Activated naive CD4-positive, alpha-beta T cell treated with anti-CD3 and anti-CD28 coated beads, Interleukin-2, amount 10 ng/mL, durations not matched to agents 7 days and 5 days (primary cell): Measurements from ENCODE around the gene TOM1.
"Not testable (repeated sequence)": the region's sequence is repeated elsewhere in the genome, so short reads cannot be mapped to it uniquely, and the experiment has no call there.

ENCODE experiments used
- CTCF ChIA-PET: fragments of 350-600 bp; sonication (Branson Sonifier 250); formaldehyde crosslinking; loops from one replicate; lab custom pipeline; 2021; ENCODE audit warnings: antibody characterized with exemption; lab: Charles Lee
- DNase-seq: peaks from one replicate; pipeline ENCODE4 v3.0.0-alpha.2; 2020
- H3K27ac Mint-ChIP-seq: one replicate; pipeline ENCODE4 v1.8.0; 2021; ENCODE audit warnings: mild to moderate bottlenecking, moderate library complexity, mixed read lengths
- H3K27me3 Mint-ChIP-seq: one replicate; pipeline ENCODE4 v1.8.0; 2021; ENCODE audit warnings: mild to moderate bottlenecking, mixed read lengths
- H3K36me3 Mint-ChIP-seq: one replicate; pipeline ENCODE4 v1.8.0; 2021; ENCODE audit warnings: mixed read lengths
- H3K4me1 Mint-ChIP-seq: one replicate; pipeline ENCODE4 v1.8.0; 2021; ENCODE audit warnings: mixed read lengths
- H3K4me3 Mint-ChIP-seq: one replicate; pipeline ENCODE4 v1.8.0; 2021; ENCODE audit warnings: mild to moderate bottlenecking, moderate library complexity, mixed read lengths
- H3K9me3 Mint-ChIP-seq: one replicate; pipeline ENCODE4 v1.8.0; 2021; ENCODE audit warnings: mixed read lengths

Gene TOM1

GRCh38 chr22:35386670-35387288, 87.1 kb downstream of the TOM1 start:
- Mint-ChIP-seq H3K27me3 (peaks cover 73% of the 10 kb centered on the region), H3K4me3 (no peak overlapping the region), H3K27ac (no peak overlapping the region), H3K36me3 (no peaks in the 10 kb centered on the region), H3K9me3 (no peaks in the 10 kb centered on the region), H3K4me1 (no peaks in the 10 kb centered on the region)
- CTCF ChIA-PET = no interaction called here
- DNase-seq = no peak

GRCh38 chr22:35390933-35391332, 91.2 kb downstream of the TOM1 start:
- no peak overlapping the region for H3K4me3 Mint-ChIP-seq
- H3K27ac Mint-ChIP-seq = no peak overlapping the region
- H3K9me3 Mint-ChIP-seq = no peaks in the 10 kb centered on the region
- no peaks in the 10 kb centered on the region for H3K36me3 Mint-ChIP-seq
- no peak for DNase-seq
- CTCF ChIA-PET = no interaction called here
- peaks cover 48% of the 10 kb centered on the region for H3K27me3 Mint-ChIP-seq
- no peaks in the 10 kb centered on the region for H3K4me1 Mint-ChIP-seq

- Mint-ChIP-seq H3K4me3 (no peak overlapping the region), H3K27ac (no peak overlapping the region), H3K27me3 (peaks cover 37% of the 10 kb centered on the region)
These were observed 92.7 kb downstream of the TOM1 start for GRCh38 chr22:35392357-35392756.

DNA sequence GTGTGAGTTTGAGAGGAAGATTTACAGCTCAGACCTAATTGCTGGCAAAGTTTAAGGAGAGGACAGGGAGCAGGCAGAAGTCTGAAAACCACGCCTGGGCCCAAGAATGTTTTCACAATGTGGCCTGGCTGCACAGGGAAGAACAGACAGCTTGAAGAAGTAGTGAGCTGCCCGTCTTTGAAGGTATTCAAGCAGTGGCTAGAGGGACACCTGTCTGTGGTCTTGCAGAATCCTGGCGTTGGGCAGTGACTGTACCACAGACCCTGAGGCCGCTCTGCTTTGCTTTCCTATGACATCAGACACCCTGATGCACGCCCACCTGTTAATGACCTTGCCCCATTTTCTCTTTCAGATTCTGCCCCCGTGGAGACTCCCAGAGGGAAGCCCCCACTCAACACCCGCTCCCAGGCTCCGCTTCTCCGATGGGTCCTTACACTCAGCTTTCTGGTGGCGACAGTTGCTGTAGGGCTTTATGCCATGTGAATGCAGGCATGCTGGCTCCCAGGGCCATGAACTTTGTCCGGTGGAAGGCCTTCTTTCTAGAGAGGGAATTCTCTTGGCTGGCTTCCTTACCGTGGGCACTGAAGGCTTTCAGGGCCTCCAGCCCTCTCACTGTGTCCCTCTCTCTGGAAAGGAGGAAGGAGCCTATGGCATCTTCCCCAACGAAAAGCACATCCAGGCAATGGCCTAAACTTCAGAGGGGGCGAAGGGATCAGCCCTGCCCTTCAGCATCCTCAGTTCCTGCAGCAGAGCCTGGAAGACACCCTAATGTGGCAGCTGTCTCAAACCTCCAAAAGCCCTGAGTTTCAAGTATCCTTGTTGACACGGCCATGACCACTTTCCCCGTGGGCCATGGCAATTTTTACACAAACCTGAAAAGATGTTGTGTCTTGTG, 93.7 kb downstream of the TOM1 start:
- Mint-ChIP-seq H3K4me1 (no peaks in the 10 kb centered on the region), H3K27me3 (peaks cover 30% of the 10 kb centered on the region), H3K36me3 (no peaks in the 10 kb centered on the region), H3K27ac (no peak overlapping the region), H3K9me3 (no peaks in the 10 kb centered on the region), H3K4me3 (no peak overlapping the region)
- CTCF ChIA-PET = no interaction called here
- DNase-seq = no peak

More at GRCh38 chr22:35392357-35392756, 92.7 kb downstream of the TOM1 start:
- no peaks in the 10 kb centered on the region for H3K4me1 Mint-ChIP-seq
- CTCF ChIA-PET = no interaction called here
- H3K36me3 Mint-ChIP-seq = no peaks in the 10 kb centered on the region
- H3K9me3 Mint-ChIP-seq = no peaks in the 10 kb centered on the region
- DNase-seq = no peak

DNA sequence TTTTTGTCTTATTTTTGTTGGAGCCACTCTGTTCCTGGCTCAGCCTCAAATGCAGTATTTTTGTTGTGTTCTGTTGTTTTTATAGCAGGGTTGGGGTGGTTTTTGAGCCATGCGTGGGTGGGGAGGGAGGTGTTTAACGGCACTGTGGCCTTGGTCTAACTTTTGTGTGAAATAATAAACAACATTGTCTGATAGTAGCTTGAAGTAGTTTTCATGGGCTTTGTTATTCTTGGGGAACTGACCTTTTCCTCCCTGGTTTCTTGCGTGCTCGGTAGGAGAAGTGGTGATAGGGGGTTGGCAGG, 94.3 kb downstream of the TOM1 start:
- CTCF ChIA-PET = no interaction called here
- Mint-ChIP-seq H3K9me3 (no peaks in the 10 kb centered on the region), H3K4me3 (no peak overlapping the region), H3K27me3 (peaks cover 25% of the 10 kb centered on the region), H3K36me3 (no peaks in the 10 kb centered on the region), H3K27ac (no peak overlapping the region), H3K4me1 (peaks cover 4% of the 10 kb centered on the region)
- DNase-seq = no peak

- H3K4me3 Mint-ChIP-seq = no peak overlapping the region
- DNase-seq = no peak
- CTCF ChIA-PET = no interaction called here
- H3K9me3 Mint-ChIP-seq = no peaks in the 10 kb centered on the region
- no peak overlapping the region for H3K27ac Mint-ChIP-seq
- peaks cover 3% of the 10 kb centered on the region for H3K36me3 Mint-ChIP-seq
- peaks cover 15% of the 10 kb centered on the region for H3K27me3 Mint-ChIP-seq
- H3K4me1 Mint-ChIP-seq = peaks cover 13% of the 10 kb centered on the region
These were observed 95.3 kb downstream of the TOM1 start for GRCh38 chr22:35394810-35395563.

- H3K27ac Mint-ChIP-seq, CTCF ChIA-PET, H3K4me3 Mint-ChIP-seq, DNase-seq, H3K9me3 Mint-ChIP-seq: not testable (repeated sequence)
- Mint-ChIP-seq H3K36me3 (peaks cover 12% of the 10 kb centered on the region), H3K27me3 (peaks cover 14% of the 10 kb centered on the region), H3K4me1 (peaks cover 26% of the 10 kb centered on the region)
These were observed 96.9 kb downstream of the TOM1 start for GRCh38 chr22:35396622-35397021.

DNA sequence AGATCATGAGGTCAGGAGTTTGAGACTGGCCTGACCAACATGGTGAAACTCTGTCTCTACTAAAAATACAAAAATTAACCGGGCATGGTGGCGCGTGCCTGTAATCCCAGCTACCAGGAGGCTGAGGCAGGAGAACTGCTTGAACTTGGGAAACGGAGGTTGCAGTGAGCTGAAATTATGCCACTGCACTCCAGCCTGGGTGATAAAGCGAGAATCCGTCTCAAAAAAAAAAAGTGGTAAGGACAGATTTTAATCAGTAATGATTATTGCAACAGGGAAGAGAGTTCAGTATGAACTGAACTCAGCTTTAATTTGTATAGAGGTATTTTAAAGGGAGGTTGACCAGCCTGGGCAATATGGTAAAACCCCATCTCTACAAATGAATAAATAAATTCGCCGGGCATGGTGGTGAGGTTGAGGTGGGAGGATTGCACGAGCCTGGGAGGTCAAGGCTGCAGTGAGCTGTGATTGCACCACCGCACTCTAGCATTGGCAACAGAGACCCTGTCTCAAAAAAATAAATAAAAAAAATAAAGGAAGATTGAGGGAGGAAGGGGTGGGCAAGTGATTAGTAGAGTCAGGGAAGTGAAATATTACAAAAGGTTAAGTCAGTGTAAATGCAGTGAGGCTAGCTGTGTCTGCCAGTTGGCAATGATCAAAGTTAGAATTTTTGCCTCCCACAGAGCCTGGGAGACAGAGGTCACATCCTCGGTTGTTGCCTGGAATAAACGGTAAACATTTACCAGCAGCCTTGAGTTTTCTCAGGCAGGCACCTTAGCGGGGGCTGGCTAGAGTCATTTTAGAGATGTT, 97.6 kb downstream of the TOM1 start:
- H3K27me3 Mint-ChIP-seq = peaks cover 14% of the 10 kb centered on the region
- DNase-seq = no peak
- H3K4me1 Mint-ChIP-seq = peaks cover 33% of the 10 kb centered on the region
- no peak overlapping the region for H3K27ac Mint-ChIP-seq
- H3K9me3 Mint-ChIP-seq = no peaks in the 10 kb centered on the region
- H3K36me3 Mint-ChIP-seq = peaks cover 16% of the 10 kb centered on the region
- peak overlapping the region; percentile 10 for H3K4me3 Mint-ChIP-seq
- CTCF ChIA-PET = no interaction called here
